HG03558 (cell line): ENCODE results near the gene TRH.

Experiments
- ATAC-seq: cut with Tn5 transposase; IDR thresholded peaks from one replicate; pipeline ENCODE4 v1.9.1; 2021; ENCODE audit warnings: moderate number of reproducible peaks; ENCODE audit not compliant: unreplicated experiment; ENCODE audit errors: extremely low read depth

TRH gene

GRCh38 chr3:129974564-129974832, at the start of gene TRH:
TSS of gene TRH (plus strand) at chr3:129974720. CDS start at chr3:129975817, 1,097 bp downstream.
- ATAC-seq: no peak

GRCh38 chr3:129927072-129927471, 47.4 kb upstream of the TRH start:
- no peak for ATAC-seq

GRCh38 chr3:129929383-129929782, 45.1 kb upstream of the TRH start:
- no peak for ATAC-seq

- no peak for ATAC-seq
Measured at GRCh38 chr3:129933471-129933870, 41.0 kb upstream of the TRH start.

- ATAC-seq: no peak
Measured at GRCh38 chr3:129934234-129935123, 40.0 kb upstream of the TRH start.

GRCh38 chr3:129936757-129937156, 37.8 kb upstream of the TRH start:
- no peak for ATAC-seq

GRCh38 chr3:129937717-129938116, 36.8 kb upstream of the TRH start:
- ATAC-seq: no peak

GRCh38 chr3:129938140-129938930, 36.2 kb upstream of the TRH start:
- ATAC-seq: no peak

- no peak for ATAC-seq
Measured at GRCh38 chr3:129940086-129940485, 34.4 kb upstream of the TRH start.

- no peak for ATAC-seq
Measured at GRCh38 chr3:129942296-129942695, 32.2 kb upstream of the TRH start.

- ATAC-seq: no peak
Measured at GRCh38 chr3:129943020-129943419, 31.5 kb upstream of the TRH start.

GRCh38 chr3:129944709-129945108, 29.8 kb upstream of the TRH start:
- no peak for ATAC-seq

- no peak for ATAC-seq
Measured at GRCh38 chr3:129947538-129948240, 26.8 kb upstream of the TRH start.

GRCh38 chr3:129950318-129951046, 24.0 kb upstream of the TRH start:
- no peak for ATAC-seq

- ATAC-seq: no peak
Measured at GRCh38 chr3:129952556-129953355, 21.8 kb upstream of the TRH start.

GRCh38 chr3:129953621-129954020, 20.9 kb upstream of the TRH start:
- no peak for ATAC-seq

GRCh38 chr3:129954514-129954913, 20.0 kb upstream of the TRH start:
- ATAC-seq: no peak

- no peak for ATAC-seq
Measured at GRCh38 chr3:129956936-129957335, 17.6 kb upstream of the TRH start.

GRCh38 chr3:129958755-129959154, 15.8 kb upstream of the TRH start:
- ATAC-seq: no peak

- no peak for ATAC-seq
Measured at GRCh38 chr3:129961141-129961541, 13.4 kb upstream of the TRH start.
